Gastroesophageal sphincter (tissue), 4 donors: Measurements from ENCODE around the gene RHBDF1. TPM values are rescaled to one million over a fixed set of nuclear protein-coding genes. Genes with fewer than 3 reads are reported as not detected.

ENCODE experiments used
- ATAC-seq: fragments of 150-250 bp; one replicate; pipeline ENCODE4 v1.9.1; 2016; ENCODE audit warnings: mild to moderate bottlenecking, moderate library complexity
- H3K27ac ChIP-seq, 4 donors: fragments of 200-600 bp; sonication (generic) in 3 of 4; 1 replicate in 3 of 4; 2 replicates in 1 of 4; pipeline ENCODE4 v1.5.1; 2016 to 2019
- H3K27me3 ChIP-seq: fragments of 200-600 bp; sonication (generic); one replicate; pipeline ENCODE4 v1.5.1; 2019
- H3K36me3 ChIP-seq, 2 donors: fragments of 200-600 bp; sonication (generic); one replicate each; pipeline ENCODE4 v1.5.1; 2019; ENCODE audit warnings: control low read depth in 1 of 2
- H3K4me1 ChIP-seq, 3 donors: fragments of 200-600 bp; sonication (generic); 1 replicate in 2 of 3; 2 replicates in 1 of 3; pipeline ENCODE4 v1.5.1; 2016 to 2019; ENCODE audit warnings: control low read depth in 2 of 3
- H3K4me3 ChIP-seq, 2 donors: fragments of 200-600 bp; sonication (generic); one replicate each; pipeline ENCODE4 v1.5.1; 2019; ENCODE audit warnings: mild to moderate bottlenecking in 1 of 2, moderate library complexity in 1 of 2
- H3K9me3 ChIP-seq, 3 donors: fragments of 200-600 bp; sonication (generic); one replicate each; pipeline ENCODE4 v1.5.1; 2017 to 2019; ENCODE audit warnings: control low read depth in 2 of 3
- EP300 ChIP-seq: sonication (generic); formaldehyde crosslinking; IDR thresholded peaks from one replicate; pipeline ENCODE4 v1.6.1; 2017; ENCODE audit warnings: antibody characterized with exemption, mild to moderate bottlenecking
- POLR2A ChIP-seq, 2 donors: fragments of 450-650 bp; IDR thresholded peaks; one replicate each; pipeline ENCODE4 v1.6.1; 2017; ENCODE audit warnings: antibody characterized with exemption in 2 of 2, mild to moderate bottlenecking in 2 of 2, moderate library complexity in 1 of 2
- POLR2AphosphoS5 ChIP-seq: sonication (generic); formaldehyde crosslinking; IDR thresholded peaks from one replicate; pipeline ENCODE4 v1.6.1; 2017; ENCODE audit warnings: antibody characterized with exemption
- WGBS, 2 donors: methylation state at CpG; one replicate each; pipeline ENCODE4 v1.1.5; 2018; ENCODE audit warnings: low coverage in 1 of 2; 5-methylcytosine and 5-hydroxymethylcytosine counted together
- total RNA-seq, 4 donors: library from RNA; depleted of rRNA; stranded (reverse); fragments of >200 nt; gene quantifications; one replicate each; pipeline ENCODE4 v1.1.0, GENCODE V29; 2016
- TF ChIP-seq, protein P1 (sequence below), 4 experiments: fragments of 200-600 bp in 2 of 4; fragments of 450-650 bp in 2 of 4; sonication (generic) in 1 of 4; IDR thresholded peaks; one replicate each; pipeline ENCODE4 v1.5.1; 2017 to 2019; ENCODE audit warnings: antibody characterized with exemption in 4 of 4, mild to moderate bottlenecking in 2 of 4, moderate library complexity in 2 of 4

RHBDF1 gene
- total RNA-seq, 4 donors from 2014 or later, result 21.0 to 52.3 (median 33.0) TPM

DNA sequence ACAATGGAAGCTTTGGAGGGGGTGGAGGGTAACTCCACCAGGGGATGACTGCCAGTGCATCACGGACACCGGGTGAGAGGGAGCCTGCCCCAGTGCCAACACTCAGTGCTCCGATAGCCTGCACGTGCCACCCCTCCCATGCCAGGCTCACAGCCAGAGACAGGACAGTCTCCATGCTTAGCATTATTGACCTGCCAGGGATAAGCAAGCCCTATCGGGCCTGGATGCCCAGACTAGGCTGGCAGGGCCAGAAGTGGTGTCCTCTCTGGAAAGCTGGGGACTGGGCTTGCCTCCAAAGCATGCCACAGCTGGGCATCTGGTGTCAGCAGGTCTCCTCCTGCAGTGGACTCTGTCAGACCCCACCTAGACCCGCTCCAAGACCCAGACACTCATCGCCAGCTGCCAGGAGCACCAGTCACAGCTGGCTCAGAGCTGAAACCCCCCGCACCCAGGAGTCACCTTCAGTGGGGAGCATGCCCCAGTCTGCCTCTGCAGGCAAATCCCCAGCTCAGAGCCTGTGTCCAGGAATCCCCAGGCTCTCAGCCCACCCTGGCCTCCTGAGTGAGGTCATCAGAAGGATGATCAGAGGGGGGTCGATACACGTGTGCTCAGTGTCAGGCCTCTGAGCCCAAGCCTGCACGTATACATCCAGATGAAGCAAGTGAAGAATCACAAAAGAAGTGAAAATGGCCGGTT is 1.8 kb upstream of the RHBDF1 start:
- no peak for ATAC-seq
- H3K27ac ChIP-seq, result peak overlapping the region in 3 of 4 donors; percentile 93 to 94 (median 93)
- 76% methylated on average over 3 of the region's 12 CpGs; no CpG with 5 or more reads in 1 of the 2 donors for WGBS, 2 donors

DNA sequence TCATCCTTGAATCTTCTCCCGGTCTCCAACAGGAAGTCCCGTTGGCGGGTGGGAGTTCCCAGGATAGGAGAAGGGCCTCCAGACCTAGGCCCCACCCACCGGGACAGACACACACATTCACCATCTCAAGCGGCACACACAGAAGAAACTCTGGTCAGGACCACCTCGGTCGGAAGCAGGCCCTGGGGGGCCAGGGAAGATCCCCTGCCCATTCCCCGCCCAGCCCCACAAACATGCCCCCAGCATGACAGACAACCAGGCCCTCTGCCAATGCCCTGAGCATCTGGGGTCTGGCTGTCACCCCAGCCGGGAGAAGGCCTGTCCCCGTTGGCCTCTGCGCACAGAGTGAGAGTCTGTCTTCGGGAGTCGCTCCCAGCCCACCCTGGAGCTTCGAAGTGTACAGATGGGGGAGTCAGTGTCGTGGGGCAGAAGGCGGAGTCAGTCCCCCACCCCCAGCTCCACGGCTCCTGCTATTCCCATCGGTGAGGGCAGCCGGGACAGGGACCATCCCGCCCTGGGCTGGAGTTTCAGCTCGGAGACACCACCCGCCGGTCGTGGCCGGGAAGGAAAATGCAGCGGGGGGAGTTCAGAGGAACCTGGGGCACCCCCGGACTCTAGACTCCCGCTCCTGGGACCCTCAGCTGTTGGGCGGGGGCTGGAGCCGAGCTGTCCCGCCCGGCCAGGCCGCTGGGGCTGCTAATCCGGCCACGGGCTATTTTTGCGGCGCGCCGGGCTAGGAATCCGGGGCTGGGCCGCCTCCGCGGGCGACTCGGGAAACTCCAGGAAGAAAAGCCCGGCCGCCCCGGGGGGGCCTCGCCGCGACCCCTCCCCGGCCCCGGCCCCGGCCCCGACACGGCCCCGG is 660 bp downstream of the RHBDF1 start:
- Histone ChIP-seq H3K27ac (peak overlapping the region; percentile 36 to 94 (median 93)), H3K9me3 (no peaks in the 10 kb centered on the region), H3K27me3 (no peaks in the 10 kb centered on the region), H3K4me3 (peak overlapping the region; percentile 45 to 88), H3K36me3 (no peaks in the 10 kb centered on the region), H3K4me1 (peaks cover 0 to 95% (median 59%) of the 10 kb centered on the region in 3 donors)
- no CpG with 5 or more reads among the region's 57 CpGs for WGBS, 2 donors
- TF ChIP-seq, protein P1, sequence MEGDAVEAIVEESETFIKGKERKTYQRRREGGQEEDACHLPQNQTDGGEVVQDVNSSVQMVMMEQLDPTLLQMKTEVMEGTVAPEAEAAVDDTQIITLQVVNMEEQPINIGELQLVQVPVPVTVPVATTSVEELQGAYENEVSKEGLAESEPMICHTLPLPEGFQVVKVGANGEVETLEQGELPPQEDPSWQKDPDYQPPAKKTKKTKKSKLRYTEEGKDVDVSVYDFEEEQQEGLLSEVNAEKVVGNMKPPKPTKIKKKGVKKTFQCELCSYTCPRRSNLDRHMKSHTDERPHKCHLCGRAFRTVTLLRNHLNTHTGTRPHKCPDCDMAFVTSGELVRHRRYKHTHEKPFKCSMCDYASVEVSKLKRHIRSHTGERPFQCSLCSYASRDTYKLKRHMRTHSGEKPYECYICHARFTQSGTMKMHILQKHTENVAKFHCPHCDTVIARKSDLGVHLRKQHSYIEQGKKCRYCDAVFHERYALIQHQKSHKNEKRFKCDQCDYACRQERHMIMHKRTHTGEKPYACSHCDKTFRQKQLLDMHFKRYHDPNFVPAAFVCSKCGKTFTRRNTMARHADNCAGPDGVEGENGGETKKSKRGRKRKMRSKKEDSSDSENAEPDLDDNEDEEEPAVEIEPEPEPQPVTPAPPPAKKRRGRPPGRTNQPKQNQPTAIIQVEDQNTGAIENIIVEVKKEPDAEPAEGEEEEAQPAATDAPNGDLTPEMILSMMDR (IDR thresholded peaks at IDR 0.05), result peak in 3 of 4 experiments; percentile 26 to 45 (median 43)
- TF ChIP-seq POLR2A (IDR thresholded peaks at IDR 0.05), result peak; percentile 21 to 48
- peak; percentile 40 for TF ChIP-seq POLR2AphosphoS5
- no peak for TF ChIP-seq EP300
- ATAC-seq, result peak; percentile 50

More for the DNA sequence above, 1.8 kb upstream of the RHBDF1 start:
- H3K4me3 ChIP-seq, result no peak overlapping the region
- no peaks in the 10 kb centered on the region for H3K27me3 ChIP-seq
- no peaks in the 10 kb centered on the region for H3K9me3 ChIP-seq
- peaks cover 0 to under 1% of the 10 kb centered on the region in 2 donors for H3K36me3 ChIP-seq
- no peak for TF ChIP-seq POLR2AphosphoS5
- TF ChIP-seq POLR2A (IDR thresholded peaks at IDR 0.05), result no peak
- TF ChIP-seq, protein P1 (IDR thresholded peaks at IDR 0.05), result no peak
- no peak for TF ChIP-seq EP300
- H3K4me1 ChIP-seq, result peaks cover 0 to 90% (median 53%) of the 10 kb centered on the region in 3 donors

DNA sequence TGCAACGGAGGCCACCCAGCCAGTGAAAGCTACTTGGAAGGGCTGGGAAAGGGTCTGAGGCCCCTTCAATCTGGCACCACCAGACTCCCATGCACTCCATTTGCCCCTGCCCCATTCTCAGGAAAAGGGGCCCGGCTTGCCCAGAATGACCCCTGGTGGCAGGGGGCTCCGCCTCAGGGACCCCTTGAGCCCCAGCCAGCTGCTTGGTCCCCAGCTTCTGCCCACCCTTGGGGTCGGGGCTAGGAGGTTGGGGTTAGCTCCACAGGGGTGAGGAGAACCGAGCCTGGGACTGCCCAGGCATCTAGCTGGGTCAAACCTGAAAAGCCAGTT is 1.3 kb downstream of the RHBDF1 start:
- H3K36me3 ChIP-seq, result no peaks in the 10 kb centered on the region
- no peaks in the 10 kb centered on the region for H3K27me3 ChIP-seq
- peak overlapping the region; percentile 45 to 88 for H3K4me3 ChIP-seq
- peaks cover 0 to 95% (median 59%) of the 10 kb centered on the region in 3 donors for H3K4me1 ChIP-seq
- TF ChIP-seq, protein P1 (IDR thresholded peaks at IDR 0.05), result no peak
- TF ChIP-seq EP300 (no peak), POLR2A (IDR thresholded peaks at IDR 0.05) (no peak), POLR2AphosphoS5 (no peak)
- WGBS, 2 donors, result 33% methylated on average over 1 of the region's 5 CpGs; no CpG with 5 or more reads in 1 of the 2 donors
- ATAC-seq, result no peak
- H3K9me3 ChIP-seq, result no peaks in the 10 kb centered on the region
- peak overlapping the region; percentile 5 to 94 (median 93) for H3K27ac ChIP-seq

DNA sequence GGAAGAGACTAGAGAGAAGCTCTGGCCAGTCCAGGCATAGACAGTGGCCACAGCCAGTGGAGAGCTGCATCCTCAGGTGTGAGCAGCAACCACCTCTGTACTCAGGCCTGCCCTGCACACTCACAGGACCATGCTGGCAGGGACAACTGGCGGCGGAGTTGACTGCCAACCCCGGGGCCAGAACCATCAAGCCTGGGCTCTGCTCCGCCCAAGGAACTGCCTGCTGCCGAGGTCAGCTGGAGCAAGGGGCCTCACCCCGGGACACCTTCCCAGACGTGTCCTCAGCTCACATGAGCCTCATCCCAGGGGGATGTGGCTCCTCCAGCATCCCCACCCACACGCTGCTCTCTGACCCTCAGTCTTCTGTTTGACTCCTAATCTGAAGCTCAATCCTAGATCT is 3.2 kb downstream of the RHBDF1 start:
- Histone ChIP-seq H3K9me3 (no peaks in the 10 kb centered on the region), H3K27ac (peak overlapping the region in 3 of 4 donors; percentile 32 to 93 (median 35)), H3K4me1 (peaks cover 0 to 90% (median 60%) of the 10 kb centered on the region in 3 donors), H3K27me3 (no peaks in the 10 kb centered on the region), H3K36me3 (peaks cover 0 to 9% of the 10 kb centered on the region in 2 donors), H3K4me3 (no peak overlapping the region)
- WGBS, 2 donors, result no CpG with 5 or more reads among the region's 8 CpGs
- no peak for ATAC-seq
- TF ChIP-seq, protein P1 (IDR thresholded peaks at IDR 0.05), result no peak
- TF ChIP-seq POLR2A (IDR thresholded peaks at IDR 0.05), result no peak
- TF ChIP-seq POLR2AphosphoS5, result no peak
- TF ChIP-seq EP300, result no peak
